ENCODE data around the gene MXI1. TPM values are rescaled to one million over a fixed set of nuclear protein-coding genes. Genes with fewer than 3 reads are reported as not detected.

Gene MXI1
- total and polyA plus RNA-seq, 2 of the 4 experiments (the other 2 are of a cell fraction) = 7.2 to 11.8 TPM

DNA sequence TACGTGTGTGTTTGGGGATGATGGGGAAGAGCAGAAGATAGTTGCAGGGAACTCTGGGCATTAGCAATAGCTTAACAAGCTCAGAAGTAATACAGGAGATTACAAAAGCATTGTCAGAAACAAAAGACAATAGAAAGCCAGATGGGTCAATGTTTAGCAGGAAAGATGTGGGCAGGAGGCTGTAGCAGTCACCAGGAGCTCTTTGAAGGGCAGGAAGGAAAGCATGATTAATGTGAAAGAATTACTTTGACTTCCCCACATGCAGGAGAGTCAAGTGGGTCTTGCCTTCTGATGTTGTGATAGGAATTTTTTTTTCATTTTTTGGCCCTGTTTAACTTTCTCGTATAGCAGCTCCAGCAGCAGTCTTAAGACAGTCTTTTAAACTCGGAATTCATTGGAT lies 103.3 kb downstream of the MXI1 start:
- no peak overlapping the region for H3K4me2 ChIP-seq (ENCODE audit: low read depth, low read length)
- no peak overlapping the region for H2AK5ac ChIP-seq (ENCODE audit: low read depth, low read length)
- H3K9ac ChIP-seq (ENCODE audit: low read depth, low read length) = no peak overlapping the region
- no peaks in the 10 kb centered on the region for H3K36me3 ChIP-seq (ENCODE audit: control insufficient read depth, insufficient read depth, low read length)
- no peak overlapping the region for H2BK20ac ChIP-seq (ENCODE audit: low read depth, low read length)
- no peak overlapping the region for H4K5ac ChIP-seq (ENCODE audit: low read depth, low read length)
- TF ChIP-seq, protein P1, sequence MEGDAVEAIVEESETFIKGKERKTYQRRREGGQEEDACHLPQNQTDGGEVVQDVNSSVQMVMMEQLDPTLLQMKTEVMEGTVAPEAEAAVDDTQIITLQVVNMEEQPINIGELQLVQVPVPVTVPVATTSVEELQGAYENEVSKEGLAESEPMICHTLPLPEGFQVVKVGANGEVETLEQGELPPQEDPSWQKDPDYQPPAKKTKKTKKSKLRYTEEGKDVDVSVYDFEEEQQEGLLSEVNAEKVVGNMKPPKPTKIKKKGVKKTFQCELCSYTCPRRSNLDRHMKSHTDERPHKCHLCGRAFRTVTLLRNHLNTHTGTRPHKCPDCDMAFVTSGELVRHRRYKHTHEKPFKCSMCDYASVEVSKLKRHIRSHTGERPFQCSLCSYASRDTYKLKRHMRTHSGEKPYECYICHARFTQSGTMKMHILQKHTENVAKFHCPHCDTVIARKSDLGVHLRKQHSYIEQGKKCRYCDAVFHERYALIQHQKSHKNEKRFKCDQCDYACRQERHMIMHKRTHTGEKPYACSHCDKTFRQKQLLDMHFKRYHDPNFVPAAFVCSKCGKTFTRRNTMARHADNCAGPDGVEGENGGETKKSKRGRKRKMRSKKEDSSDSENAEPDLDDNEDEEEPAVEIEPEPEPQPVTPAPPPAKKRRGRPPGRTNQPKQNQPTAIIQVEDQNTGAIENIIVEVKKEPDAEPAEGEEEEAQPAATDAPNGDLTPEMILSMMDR (conservative IDR thresholded peaks at IDR 0.05; ENCODE audit: low read depth, low read length) = no peak
- TF ChIP-seq RFX5 (IDR thresholded peaks at IDR 0.05; ENCODE audit: low read depth, low read length) = no peak
- TF ChIP-seq CEBPB (IDR thresholded peaks at IDR 0.05; ENCODE audit: low read depth, low read length) = no peak
- TF ChIP-seq MAFK (IDR thresholded peaks at IDR 0.05; ENCODE audit: low read depth, low read length) = no peak
- dilution Hi-C loops (cut with HindIII; ENCODE audit: low sequenced_read_pairs, unreplicated experiment) (no loop called here), intact Hi-C loops (cut with micrococcal nuclease) (loop anchor here (1.0 to 10.0 kb wide), 8 partner anchors 43 to 584 kb away; no protein-coding TSS in a partner anchor), in situ Hi-C loops (cut with MboI; ENCODE audit: low sequenced_read_pairs) (loop anchor here (5.0 to 25.0 kb wide), 2 partner anchors 237 to 1827 kb away; no protein-coding TSS in a partner anchor)
- ChIA-PET POLR2A (ENCODE audit: unreplicated experiment) (no interaction called here), CTCF (interaction anchor here (0.5 to 1.3 kb wide), 5 partner anchors 42 to 289 kb away, joined by 3 to 4 read pairs (median 3); no protein-coding TSS in a partner anchor)
- no peak overlapping the region for H3K27ac ChIP-seq (ENCODE audit: insufficient read depth, low read length)
- no peak overlapping the region for H2BK15ac ChIP-seq (ENCODE audit: low read depth, low read length)
- H3K56ac ChIP-seq (ENCODE audit: extremely low read depth, insufficient read depth, low read length) = no peak overlapping the region
- no TSS peak for BruUV-seq (replicated peaks)
- no peak overlapping the region for H3K14ac ChIP-seq (replicated peaks; ENCODE audit: low read depth, low read length)
- no peak overlapping the region for H4K8ac ChIP-seq (ENCODE audit: low read depth in 2 of 2, low read length in 2 of 2)
- no peak overlapping the region for H2AFZ ChIP-seq (replicated peaks; ENCODE audit: low read length, poor library complexity)
- 0 out of 2 replicates have a peak, but pooled peaks cover 2% of the 10 kb centered on the region for H3K9me1 ChIP-seq (ENCODE audit: insufficient read depth, low read length)
- H3K23ac ChIP-seq (ENCODE audit: low read depth, low read length) = no peak overlapping the region
- no peak for DNase-seq
- H3K18ac ChIP-seq (ENCODE audit: low read depth, low read length) = no peak overlapping the region
- H2BK120ac ChIP-seq (ENCODE audit: low read depth, low read length) = no peak overlapping the region
- 67 to 100% methylated on average over 1 of the region's 3 CpGs for whole genome bisulfite sequencing, 2 experiments (ENCODE audit: extremely low coverage in 2 of 2, insufficient read length in 1 of 2)
- H3K4ac ChIP-seq (ENCODE audit: low read depth, low read length) = no peak overlapping the region
- H3K4me1 ChIP-seq (ENCODE audit: control insufficient read depth, insufficient read depth, low read length) = no peaks in the 10 kb centered on the region
- H3K79me1 ChIP-seq (ENCODE audit: low read depth in 1 of 2, low read length in 2 of 2) = no peaks in the 10 kb centered on the region
- no peaks in the 10 kb centered on the region for H3K9me3 ChIP-seq (ENCODE audit: control insufficient read depth, insufficient read depth, low read length)
- no peaks in the 10 kb centered on the region for H3K27me3 ChIP-seq (ENCODE audit: control insufficient read depth, insufficient read depth, low read length)
- no peak overlapping the region for H4K91ac ChIP-seq (ENCODE audit: insufficient read depth, low read depth, low read length)
- H2BK5ac ChIP-seq (ENCODE audit: low read depth, low read length, poor library complexity, severe bottlenecking) = no peak overlapping the region
- no peak overlapping the region for H2AK9ac ChIP-seq (replicated peaks; ENCODE audit: low read depth, low read length, poor library complexity)
- ATAC-seq (ENCODE audit: low read depth) = no peak
- no peaks in the 10 kb centered on the region for H4K20me1 ChIP-seq (ENCODE audit: insufficient read depth, low read length)
- no peak overlapping the region for H3K4me3 ChIP-seq (ENCODE audit: insufficient read depth, low read depth, low read length)
